HL-60 (cell line): ENCODE data around the gene SKAP2.

Source experiments
- GABPA ChIP-seq: IDR thresholded peaks from 2 replicates; pipeline ENCODE4 v1.6.1; 2012; ENCODE audit warnings: low read depth
- POLR2AphosphoS5 ChIP-seq: IDR thresholded peaks from 2 replicates; pipeline ENCODE4 v1.6.1; 2012; ENCODE audit warnings: low read depth
- SPI1 ChIP-seq: IDR thresholded peaks from 2 replicates; pipeline ENCODE4 v1.6.1; 2012; ENCODE audit warnings: low read depth, mild to moderate bottlenecking, borderline replicate concordance
- TF ChIP-seq, protein P1 (sequence below): IDR thresholded peaks from one replicate; pipeline ENCODE4 v1.5.1; 2011; ENCODE audit warnings: low read length, control low read depth, inconsistent platforms; ENCODE audit not compliant: insufficient read depth
- TF ChIP-seq, protein P2 (sequence below): IDR thresholded peaks from 2 replicates; pipeline ENCODE4 v1.6.1; 2012; ENCODE audit warnings: low read depth; ENCODE audit not compliant: insufficient replicate concordance

DNA sequence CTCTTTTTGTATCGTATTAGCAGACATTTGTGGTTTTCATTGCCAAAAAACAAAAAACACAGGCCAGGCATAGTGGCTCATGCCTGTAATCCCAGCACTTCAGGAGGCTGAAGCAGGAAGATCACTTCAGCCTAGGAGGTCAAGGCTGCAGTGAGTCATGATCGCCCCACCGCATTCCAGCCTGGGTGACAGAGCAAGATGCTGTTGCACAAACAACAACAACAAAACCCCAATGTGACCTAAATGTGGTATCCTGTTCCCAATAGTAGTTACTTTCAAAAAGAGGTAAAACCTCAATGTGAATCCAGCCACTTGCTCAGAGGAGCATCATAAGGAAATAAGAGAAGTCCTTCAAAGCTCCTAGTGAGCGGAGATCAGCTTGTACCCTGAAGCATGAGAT lies 45.8 kb upstream of the SKAP2 start:
- TF ChIP-seq, protein P1, sequence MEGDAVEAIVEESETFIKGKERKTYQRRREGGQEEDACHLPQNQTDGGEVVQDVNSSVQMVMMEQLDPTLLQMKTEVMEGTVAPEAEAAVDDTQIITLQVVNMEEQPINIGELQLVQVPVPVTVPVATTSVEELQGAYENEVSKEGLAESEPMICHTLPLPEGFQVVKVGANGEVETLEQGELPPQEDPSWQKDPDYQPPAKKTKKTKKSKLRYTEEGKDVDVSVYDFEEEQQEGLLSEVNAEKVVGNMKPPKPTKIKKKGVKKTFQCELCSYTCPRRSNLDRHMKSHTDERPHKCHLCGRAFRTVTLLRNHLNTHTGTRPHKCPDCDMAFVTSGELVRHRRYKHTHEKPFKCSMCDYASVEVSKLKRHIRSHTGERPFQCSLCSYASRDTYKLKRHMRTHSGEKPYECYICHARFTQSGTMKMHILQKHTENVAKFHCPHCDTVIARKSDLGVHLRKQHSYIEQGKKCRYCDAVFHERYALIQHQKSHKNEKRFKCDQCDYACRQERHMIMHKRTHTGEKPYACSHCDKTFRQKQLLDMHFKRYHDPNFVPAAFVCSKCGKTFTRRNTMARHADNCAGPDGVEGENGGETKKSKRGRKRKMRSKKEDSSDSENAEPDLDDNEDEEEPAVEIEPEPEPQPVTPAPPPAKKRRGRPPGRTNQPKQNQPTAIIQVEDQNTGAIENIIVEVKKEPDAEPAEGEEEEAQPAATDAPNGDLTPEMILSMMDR: no peak
- no peak for TF ChIP-seq SPI1
- no peak for TF ChIP-seq POLR2AphosphoS5
- no peak for TF ChIP-seq GABPA
- TF ChIP-seq, protein P2, sequence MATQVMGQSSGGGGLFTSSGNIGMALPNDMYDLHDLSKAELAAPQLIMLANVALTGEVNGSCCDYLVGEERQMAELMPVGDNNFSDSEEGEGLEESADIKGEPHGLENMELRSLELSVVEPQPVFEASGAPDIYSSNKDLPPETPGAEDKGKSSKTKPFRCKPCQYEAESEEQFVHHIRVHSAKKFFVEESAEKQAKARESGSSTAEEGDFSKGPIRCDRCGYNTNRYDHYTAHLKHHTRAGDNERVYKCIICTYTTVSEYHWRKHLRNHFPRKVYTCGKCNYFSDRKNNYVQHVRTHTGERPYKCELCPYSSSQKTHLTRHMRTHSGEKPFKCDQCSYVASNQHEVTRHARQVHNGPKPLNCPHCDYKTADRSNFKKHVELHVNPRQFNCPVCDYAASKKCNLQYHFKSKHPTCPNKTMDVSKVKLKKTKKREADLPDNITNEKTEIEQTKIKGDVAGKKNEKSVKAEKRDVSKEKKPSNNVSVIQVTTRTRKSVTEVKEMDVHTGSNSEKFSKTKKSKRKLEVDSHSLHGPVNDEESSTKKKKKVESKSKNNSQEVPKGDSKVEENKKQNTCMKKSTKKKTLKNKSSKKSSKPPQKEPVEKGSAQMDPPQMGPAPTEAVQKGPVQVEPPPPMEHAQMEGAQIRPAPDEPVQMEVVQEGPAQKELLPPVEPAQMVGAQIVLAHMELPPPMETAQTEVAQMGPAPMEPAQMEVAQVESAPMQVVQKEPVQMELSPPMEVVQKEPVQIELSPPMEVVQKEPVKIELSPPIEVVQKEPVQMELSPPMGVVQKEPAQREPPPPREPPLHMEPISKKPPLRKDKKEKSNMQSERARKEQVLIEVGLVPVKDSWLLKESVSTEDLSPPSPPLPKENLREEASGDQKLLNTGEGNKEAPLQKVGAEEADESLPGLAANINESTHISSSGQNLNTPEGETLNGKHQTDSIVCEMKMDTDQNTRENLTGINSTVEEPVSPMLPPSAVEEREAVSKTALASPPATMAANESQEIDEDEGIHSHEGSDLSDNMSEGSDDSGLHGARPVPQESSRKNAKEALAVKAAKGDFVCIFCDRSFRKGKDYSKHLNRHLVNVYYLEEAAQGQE: no peak
